Measurements from ENCODE around the gene KCNV2.

The KCNV2 gene

DNA sequence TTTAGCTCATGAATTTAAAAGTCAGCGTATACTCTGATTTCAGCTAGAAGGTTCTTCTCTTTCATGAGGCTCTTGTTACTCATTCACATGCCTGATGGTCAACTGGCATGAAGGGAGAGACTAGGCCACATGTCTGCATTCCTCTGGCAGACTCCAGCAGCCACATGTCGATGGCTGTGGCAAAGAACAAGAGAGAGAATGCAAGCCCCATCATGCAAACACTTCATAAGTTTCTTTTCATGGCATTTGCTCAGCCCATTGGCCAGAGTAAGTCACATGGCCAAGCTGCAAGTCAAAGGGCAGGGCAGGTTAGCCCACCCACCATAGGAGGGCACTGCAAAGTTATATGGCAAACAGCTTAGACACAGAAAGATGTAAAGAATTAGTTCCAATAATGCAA is 5.4 kb downstream of the KCNV2 start:
- no peak for DNase-seq

DNA sequence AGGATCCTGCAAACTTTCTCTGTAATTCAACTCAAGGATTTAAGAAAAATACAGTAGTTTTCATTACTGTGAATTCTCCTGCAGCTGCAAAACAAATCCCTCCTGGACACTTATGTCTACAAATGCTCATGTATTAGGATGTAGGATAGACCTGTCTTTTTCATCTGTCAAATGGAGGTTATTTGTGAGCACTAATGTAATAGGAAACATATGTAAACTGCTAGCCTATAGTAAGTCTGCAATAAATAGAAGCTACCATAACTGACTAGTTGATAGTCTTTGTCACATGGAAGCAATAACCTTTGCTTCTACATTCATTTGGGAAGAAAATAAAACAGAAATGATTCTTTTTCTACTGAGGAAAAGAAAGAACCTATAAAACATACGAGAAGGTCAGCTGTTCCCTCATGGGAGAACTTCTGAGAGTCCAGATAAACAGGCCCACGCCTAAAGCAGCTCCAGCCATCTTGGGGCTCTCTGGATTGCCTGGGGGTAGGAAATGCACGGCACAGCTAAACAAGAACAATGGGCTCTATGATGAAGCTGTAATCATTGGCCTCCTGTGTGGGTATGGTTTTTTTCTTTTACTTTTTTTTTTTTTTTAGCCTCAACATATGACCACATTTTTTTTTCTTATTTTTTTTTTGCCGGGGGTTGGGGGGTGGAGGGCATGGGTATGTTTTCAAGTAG is 6.2 kb downstream of the KCNV2 start:
- DNase-seq, result no peak

DNA sequence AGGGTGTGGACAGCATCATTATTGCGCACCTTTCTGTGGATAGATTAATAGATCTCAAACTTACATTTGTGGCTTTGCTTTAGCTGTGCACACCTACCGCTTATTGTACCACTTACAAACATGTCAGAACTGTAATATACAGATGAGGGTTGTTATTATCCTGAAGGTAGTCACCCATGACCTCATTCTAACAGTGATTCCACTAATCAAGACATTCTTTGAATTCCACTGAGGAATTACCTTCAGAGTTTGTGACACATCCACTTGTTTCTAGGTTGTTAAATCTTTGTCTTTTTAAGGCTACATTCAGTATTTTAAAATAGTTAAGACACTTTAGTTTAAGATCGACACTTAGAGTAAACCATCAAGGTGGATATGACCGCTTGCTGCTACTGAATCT is 7.8 kb downstream of the KCNV2 start:
- no peak for DNase-seq

DNA sequence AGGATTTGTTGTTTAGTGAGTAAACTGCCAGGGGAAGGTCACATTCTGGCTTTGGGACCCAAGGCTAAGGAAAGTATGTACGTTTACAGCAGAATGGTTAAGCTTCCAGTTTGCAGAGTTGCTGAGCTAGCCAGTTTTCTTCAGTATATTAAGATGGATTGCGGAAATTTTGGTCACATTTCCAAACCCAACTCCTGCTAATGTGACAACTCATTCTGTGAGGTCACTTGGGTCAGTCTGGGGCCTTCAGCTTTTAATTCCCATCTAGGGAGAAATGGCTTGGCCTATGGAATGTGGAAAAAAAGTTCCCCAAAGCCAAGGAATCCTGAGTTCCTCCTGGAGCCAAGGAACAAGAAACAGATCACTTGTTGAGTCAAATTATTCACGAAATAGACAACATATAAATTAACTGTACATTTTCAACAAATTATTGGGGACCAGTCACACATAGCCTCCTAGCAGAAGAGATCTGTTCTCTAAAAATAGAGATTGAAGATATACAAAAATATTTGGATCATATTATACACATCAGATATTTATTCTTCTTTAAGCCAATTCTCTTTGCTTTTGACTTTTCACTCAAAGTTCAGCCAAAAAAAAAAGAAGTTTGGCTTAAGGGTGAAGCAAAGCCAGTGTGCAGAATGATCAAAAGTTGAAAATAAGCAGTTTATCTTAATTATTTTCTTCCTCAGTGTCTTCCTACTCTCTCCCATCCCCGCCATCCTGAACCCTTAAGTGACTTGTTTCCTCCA is 8.8 kb downstream of the KCNV2 start:
- DNase-seq, result no peak

DNA sequence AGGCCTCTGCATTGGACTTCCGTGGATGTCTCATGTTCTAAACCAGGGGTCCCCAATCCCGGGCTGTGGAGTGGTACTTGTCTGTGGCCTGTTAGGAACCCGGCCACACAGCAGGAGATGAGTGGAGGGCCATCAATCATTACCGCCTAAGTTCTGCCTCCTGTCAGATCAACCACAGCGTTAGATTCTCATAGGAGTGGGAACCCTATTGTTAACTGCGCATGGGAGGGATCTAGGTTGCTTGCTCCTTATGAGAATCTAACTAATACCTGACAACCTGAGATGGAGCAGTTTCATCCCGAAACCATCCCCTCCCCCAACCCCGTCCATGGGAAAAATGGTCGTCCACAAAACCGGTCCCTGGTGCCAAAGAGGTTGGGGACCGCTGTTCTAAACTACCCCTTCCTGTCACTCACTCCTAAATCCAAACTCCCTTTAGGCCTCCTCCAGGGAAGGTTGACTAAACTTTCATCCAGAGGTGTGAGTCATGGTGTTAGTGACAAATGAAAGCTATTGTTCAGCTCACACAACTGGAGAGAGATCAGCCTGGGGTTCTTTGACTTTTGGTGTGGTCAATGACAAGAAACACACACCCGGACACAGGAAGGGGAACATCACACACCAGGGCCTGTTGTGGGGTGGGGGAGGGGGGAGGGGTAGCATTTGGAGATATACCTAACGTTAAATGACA is 9.5 kb downstream of the KCNV2 start:
- no peak for DNase-seq

DNA sequence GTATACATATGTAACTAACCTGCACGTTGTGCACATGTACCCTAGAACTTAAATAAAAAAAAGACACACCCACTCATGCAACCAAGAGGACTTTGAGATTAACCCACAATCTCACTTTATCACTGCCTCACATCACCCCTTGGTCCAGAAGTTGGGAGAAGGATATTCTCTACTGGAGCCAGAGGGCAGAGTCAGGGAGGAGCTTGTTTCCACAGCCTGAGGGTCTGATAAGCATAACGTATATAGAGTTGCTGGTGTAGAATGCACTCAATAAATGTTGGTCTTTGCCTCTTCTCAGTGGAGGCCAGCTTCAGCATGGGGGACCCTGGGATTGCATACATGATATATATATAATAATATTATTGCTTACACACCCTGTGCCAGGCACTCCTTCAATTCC is 10.1 kb downstream of the KCNV2 start:
- no peak for DNase-seq

DNA sequence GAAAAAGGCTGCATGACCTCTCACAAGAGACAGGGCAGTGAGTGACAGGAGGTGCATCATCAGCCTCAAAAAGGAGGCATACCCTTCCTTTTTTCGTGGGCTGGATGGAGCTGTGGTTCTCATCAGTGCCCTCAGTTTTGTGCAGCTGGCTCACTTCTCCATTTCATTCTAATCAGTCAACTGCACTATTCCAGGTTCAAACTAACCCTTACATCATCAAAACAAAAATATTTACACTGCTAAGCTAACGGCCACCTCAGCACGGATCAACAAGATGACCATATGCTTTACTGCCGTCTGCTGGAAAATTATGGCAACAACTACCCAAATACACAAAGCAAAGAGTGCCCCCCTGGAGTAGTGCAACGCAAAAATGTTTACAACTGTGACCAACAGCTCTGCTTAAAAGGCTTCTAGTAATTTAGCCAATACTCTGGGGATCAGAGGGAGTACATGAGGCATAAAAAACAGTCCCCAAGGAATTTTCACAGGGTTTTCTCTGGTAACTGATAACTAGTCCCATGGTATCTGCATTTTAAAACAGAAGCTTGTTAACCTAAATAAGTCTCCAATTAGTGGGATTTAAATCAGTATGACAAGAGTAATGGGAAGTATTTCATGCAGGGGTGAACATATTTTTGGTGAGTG is 10.8 kb downstream of the KCNV2 start:
- DNase-seq, result no peak

GRCh38 chr9:2729003-2729402 is 11.7 kb downstream of the KCNV2 start:
- no peak for DNase-seq

DNA sequence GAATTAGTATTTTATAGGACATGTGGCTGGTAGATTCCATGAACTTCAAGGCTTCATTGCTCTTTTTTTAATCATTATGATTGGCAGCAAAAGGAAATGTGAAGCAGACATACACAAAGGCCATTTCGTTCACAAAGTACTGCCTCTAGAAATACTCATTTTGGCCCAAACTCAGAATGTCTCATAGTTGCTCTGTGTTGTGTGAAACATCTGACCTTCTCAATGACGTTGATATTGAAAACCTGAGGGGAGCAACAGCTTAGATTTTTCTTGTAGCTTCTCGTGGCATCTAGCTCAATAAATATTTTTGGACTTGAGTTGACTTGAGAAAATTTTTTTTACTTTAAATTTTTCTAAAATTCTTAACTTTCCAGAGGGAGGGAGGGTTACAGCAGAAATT is 12.4 kb downstream of the KCNV2 start:
- no peak for DNase-seq

DNA sequence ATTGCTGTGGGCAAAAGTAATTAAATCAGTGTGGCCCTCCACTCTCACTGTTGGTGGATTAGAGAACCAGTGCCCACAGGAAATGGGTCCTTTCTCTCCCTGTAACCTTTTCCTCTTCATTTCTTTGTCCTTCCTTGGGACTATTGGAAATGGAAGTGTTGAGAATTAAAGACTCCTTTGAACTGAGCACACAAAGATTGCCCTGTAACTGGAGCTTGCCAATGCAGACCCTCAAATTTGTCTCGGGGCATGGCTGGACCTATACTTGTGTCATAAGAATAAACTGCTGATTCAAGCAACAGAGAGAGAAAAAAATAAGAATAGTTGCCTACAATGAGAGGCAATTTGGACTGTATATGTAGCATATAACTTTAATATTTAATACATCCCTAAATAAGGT is 13.7 kb downstream of the KCNV2 start:
- no peak for DNase-seq

- no peak for DNase-seq
Measured at GRCh38 chr9:2732492-2732891, 15.2 kb downstream of the KCNV2 start.

DNA sequence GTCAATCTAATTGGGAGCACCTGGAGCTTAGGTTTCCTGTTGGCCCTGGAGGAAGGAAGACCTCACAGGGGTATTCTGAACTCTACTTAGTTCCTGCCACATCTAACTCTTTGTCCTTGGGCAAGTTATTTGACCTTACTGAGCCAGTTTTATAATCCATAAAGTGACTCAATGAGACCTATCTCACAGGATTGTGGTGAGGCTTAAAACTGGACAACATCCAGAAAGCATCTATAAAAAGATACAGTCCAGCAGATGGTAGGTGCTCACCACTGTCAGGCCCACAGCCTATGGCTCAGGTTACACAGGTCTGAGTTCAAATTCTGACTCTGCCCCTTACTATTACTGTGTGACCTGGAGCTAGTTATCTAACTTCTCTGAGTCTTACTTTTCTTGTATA is 23.3 kb downstream of the KCNV2 start:
- no peak for DNase-seq

GRCh38 chr9:2741441-2742158 is 24.3 kb downstream of the KCNV2 start:
- no peak for DNase-seq

DNA sequence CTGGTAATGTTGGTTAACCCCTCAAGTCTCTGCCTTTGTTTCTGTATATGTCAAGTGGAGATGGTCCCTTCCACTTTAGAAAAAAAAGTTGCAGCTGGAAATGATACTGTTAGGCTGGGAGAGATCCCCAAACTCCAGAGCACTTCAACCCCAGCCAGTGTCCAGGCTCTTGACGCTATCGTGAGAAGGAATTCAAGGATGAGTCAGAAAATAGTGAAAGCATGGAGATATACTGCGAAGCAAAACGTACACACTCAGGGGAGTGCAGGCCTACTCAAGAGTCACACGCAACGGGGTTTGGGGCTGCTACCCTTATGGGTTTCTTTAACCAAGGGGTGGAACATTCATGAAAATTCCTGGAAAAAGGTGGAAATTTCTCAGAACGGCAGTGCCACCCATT is 24.9 kb downstream of the KCNV2 start:
- DNase-seq, result no peak

GRCh38 chr9:2743937-2744529 is 26.7 kb downstream of the KCNV2 start:
- DNase-seq, result no peak

GRCh38 chr9:2745560-2746380 is 28.5 kb downstream of the KCNV2 start:
- DNase-seq, result no peak

- DNase-seq, result no peak
Measured at GRCh38 chr9:2749485-2749884, 32.2 kb downstream of the KCNV2 start.

DNA sequence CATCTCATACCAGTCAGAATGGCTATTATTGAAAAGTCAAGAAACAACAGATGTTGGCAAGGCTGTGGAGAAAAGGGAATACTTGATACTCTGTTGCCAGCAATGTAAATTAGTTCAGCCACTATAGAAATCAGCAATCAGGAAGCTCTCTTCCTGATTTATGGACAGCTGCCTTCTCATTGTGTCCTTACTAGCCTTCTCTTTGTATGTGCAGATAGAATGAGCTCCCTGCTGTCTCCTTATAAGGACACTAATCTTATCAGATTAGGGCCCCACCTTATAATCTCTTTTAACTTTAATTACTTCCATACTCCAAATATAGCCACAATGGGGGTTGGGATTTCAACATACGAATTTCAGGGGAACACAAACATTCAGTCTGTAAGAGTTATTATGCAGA is 38.0 kb downstream of the KCNV2 start:
- DNase-seq, result no peak

GRCh38 chr9:2758162-2758897 is 41.0 kb downstream of the KCNV2 start:
- DNase-seq, result no peak

GRCh38 chr9:2758898-2759510 is 41.7 kb downstream of the KCNV2 start:
- no peak for DNase-seq

Data from stimulated activated naive CD4-positive, alpha-beta T cell treated with Interleukin-2 at 50 U/mL for 16 hours (primary cell).